HG02970 (cell line): ENCODE measurements around the gene RCOR1.
"Not testable (repeated sequence)": the region's sequence is repeated elsewhere in the genome, so short reads cannot be mapped to it uniquely, and the experiment has no call there.

Source experiments
- ATAC-seq: cut with Tn5 transposase; IDR thresholded peaks from one replicate; pipeline ENCODE4 v1.9.1; 2021; ENCODE audit warnings: mild to moderate bottlenecking, moderate library complexity, moderate number of reproducible peaks; ENCODE audit not compliant: unreplicated experiment, low FRiP score

Gene RCOR1

DNA sequence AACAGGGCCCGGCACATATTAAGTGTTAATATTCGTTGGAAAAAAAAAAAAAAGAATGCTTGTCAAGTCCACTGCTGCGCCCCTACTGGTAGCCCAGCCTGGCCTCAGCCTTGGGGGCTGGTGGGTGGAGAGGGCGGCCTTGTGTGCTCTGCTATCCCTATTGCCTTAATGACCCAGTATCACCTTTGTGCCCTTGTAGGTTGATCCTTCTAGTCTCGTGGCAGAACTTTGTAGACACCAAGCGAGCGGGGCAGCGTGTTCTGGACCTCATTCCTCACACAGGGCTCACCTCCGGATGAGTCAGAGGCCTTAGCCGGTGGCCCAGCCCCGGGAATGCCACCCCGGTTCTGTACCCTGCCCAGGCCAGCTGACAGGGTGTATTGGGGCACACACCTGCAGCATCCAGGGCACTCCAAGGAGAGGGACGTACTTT lies 1.8 kb upstream of the RCOR1 start:
- ATAC-seq, result no peak

DNA sequence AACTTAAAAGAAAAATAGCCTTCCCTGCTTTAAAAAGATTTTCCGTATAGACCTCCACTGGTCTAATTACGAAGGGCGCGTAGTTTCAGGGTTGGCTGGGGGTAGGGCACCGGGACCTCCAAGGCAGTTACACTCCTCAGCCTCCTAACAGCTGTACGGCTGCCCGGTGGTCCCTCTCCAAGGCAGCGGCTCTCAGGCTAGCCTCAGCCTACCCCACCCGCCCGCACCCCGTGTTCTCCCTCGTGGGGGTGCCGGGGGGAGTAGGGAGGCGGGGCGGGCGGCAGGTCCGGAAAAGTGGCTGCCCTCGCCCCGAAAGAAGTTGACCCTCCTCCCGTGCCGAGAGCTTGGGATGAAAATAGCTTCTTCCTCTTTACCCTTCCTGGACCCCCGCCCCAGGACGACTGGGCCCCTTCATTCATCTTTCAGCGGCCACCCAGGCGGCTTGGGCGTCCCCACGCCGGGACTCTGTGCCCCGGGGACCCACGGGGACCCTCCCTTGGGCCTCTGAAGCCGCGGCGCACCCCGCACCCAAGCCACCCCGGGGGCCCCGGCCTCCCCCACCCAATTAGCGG lies 991 bp upstream of the RCOR1 start:
- no peak for ATAC-seq

DNA sequence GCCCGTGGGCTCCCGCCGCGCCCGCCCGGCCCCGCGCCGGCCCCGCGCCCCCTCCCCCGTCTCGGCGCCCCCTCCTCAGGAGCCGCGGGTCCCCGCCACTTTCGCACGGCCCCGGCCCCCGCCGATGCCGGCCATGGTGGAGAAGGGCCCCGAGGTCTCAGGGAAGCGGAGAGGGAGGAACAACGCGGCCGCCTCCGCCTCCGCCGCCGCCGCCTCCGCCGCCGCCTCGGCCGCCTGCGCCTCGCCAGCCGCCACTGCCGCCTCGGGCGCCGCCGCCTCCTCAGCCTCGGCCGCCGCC lies 263 bp downstream of the RCOR1 start:
- ATAC-seq, result peak; percentile 1

DNA sequence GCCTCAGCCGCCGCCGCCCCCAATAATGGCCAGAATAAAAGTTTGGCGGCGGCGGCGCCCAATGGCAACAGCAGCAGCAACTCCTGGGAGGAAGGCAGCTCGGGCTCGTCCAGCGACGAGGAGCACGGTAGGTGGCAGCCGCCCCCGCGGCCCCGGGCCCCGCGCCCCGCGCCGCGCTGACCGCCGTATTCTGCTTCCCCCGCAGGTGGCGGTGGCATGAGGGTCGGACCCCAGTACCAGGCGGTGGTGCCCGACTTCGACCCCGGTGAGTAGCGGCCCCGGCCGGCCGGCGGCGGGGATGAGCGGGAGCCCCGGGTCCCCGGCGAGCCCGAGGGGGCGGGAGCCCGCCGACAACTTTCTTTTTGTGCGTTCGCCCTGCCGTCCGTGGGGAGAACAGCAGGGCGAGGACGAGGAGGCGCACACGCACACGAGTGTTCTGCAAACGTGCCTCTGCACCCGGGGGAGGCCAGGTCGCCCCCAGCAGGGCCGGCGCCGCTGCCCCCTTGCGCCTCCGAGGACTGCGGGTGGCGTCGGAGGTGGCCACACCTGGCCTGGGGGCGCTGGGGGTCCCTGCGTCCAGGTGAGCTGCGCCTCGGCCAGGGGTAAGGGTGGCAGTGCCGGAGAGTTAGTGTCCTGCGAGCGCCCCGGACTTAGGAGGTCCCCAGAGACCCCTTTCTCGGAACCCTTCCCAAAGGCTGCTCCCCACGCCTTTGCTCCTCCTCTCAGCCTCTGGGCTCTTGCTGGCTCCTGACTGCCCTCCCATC lies 794 bp downstream of the RCOR1 start:
- ATAC-seq, result peak; percentile 11

DNA sequence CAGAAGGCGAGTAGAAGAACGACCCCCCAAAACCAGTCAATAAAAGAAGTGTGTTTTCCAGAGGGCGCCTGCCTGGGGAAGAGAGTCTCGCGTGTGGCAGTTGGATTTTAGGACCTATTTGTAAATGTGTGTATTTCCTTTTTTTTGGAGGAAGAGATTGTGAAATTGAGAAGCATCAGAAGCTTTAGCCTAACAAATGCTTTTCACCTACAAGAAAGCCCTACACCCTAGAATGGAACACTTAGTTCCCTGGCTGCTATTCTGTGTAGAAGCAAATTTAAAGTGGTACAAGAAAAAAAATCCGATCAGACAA lies 1.3 kb downstream of the RCOR1 start:
- ATAC-seq, result no peak

DNA sequence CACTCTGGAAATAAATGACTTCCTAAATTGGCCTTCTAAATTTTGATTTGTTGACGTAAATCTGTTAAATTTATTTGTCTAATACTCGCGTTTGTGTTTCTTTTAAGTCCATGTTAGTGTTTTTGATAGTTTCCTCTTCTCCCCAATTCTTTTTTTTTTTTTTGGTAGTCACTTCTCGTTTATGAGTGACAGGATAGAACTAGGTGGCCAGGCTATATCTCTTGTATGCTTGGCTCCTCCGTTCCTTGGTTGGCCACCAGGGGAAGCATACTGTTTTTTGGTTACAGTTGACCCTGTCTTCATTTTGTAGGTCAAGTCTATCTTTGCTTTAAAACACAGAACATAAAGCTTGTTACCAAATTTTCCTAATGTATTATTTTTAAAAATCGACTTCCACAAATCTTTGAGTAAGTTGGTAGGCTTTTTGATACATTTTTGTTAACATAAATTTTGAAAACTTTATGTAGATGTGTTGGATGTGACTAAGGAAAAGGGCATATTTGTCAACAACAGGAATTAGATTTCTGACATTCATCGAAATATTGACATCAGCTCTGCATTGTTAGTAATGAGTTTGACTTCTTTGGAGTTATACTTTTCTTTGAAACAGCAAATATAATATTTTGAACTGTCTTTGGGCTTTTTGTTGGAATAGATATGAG lies 2.2 kb downstream of the RCOR1 start:
- no peak for ATAC-seq

DNA sequence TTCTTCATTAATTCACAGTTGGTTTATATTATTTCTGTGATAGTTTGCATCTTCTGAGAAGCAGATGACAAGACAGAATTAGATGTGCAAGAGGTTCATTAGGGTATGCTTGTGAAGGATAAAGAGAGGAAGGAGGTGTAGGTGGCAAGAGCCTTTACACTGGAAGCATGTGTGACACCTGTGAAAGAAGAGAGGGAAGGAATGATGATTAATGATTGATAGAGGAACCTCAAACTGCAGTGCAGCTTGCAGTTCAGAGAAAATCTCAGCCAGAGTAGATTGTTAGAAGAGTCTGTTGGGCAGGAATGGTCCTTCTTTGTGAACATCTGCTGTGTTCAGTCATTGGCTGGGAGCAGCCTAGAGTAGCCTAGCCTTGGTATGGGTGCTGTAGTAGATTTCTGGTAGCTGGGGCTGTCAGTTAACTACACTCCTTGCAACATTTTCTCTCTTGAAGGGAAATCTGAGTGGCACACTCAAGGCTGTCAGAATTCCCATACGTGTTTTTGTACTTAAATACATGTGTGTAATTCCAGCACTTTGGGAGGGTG lies 9.0 kb downstream of the RCOR1 start:
- no peak for ATAC-seq

DNA sequence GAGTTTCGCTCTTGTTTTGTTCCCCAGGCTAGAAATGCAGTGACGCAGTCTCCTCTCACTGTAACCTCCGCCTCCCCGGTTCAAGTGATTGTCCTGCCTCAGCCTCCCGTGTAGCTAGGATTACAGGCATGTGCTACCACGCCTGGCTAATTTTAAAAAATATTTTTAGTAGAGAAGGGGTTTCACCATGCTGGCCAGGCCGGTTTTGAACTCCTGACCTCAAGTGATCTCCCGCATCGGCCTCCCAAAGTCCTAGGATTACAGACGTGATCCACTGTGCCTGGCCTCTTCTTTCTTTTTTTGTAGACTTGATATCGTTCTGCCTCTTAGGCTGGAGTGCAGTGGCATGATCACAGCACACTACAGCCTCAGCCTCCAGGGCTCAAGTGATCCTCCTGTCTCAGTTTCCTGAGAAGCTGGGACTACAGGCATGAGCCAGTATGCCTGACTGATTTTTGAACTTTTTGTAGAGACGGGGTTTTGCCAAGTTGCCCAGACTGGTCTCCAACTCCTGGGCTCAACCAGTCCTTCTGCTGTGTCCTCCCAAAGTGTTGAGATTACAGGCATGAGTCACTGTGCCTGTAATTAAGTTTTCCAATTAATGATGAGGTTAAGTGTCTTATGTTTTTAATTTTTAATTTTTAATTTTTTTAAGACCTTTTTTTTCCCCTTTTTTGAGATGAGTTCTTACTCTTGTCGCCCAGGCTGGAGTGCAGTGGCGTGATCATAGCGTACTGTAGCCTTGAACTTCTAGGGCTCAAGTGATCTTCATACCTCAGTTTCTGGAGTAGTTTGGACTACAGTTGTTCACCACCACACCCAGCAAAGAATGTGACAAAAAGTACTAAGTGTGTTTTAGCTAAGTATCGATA lies 10.2 kb downstream of the RCOR1 start:
- no peak for ATAC-seq

DNA sequence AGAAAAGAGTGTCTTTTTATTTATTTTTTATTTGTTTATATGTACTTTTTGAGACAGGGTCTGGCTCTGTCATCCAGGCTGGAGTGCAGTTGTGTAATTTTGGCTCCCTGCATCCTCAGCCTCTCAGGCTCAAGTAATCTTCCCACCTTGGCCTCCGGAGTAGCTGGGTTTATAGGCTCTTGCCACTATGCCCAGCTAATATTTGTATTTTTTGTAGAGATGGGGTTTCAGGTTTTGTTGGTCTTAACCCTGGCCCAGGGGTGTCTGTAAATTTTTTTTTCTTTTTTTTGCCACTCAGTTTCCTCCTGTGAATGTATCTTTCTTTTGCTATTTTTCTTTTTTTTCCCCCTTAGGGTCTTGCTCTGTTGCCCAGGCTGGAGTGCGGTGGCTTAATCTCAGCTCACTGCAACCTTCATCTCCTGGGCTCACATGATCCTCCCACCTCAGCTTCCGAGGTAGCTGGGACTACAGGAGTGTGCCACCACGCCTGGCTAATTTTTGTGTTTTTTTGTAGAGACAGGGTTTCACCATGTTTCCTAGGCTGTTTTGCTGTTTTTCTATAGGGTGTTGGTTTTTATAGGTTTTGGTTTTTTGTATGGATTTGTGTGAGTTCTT lies 11.0 kb downstream of the RCOR1 start:
- ATAC-seq, result no peak

DNA sequence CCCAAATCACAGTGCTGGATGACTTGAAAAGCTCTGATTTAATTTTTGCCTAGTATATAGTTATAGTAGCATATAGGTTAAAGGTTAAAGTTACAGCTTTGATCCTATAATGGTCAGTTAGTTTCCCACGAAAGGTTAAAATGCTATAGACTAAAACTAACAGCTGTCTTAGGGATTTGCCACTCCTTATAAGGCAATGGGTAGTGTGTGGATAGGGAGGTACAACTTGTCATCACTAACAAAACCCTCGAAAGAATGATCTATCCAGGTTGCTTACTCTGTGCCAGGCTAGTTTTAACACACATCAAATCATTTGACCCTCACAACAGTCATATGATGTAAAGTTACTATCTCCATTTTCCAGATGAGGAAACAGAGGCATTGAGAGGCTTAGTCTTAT lies 11.7 kb downstream of the RCOR1 start:
- no peak for ATAC-seq

DNA sequence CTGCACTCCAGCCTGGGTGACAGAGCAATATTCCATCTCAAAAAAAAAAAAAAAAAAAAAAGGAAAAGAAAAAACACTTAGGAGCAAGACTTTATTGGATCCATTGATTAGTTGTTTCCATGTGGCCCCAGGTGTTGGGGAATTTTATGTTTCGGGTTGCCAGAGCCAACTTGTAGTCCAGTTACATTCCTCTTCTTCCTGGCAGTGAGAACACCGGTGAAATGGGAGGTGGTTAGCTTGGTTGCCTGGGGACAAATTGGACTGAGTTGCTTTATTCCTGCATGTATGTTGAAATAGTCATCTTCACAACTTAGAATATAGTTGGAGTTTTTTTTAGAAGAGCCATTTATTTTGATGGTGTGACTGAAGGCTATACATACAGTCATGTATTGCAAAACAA lies 12.6 kb downstream of the RCOR1 start:
- no peak for ATAC-seq

DNA sequence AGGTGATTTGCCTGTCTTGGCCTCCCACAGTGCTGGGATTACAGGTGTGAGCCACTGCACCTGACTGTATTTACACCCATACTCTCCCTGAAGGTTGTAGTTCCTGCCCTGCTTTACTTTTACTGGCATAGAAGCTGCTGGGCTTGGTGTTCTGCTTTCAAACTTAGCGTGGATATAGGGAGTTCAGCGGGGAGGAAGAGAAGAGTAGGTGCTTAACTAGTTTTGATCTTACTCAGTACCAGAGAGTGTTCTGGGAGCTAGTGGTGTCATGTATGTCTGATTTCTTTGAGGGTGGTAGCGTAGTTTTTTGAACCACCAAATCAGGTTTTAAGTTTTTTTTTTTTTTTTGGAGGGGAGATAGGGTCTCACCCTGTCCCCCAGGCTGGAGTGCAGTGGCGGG lies 13.8 kb downstream of the RCOR1 start:
- ATAC-seq, result no peak

DNA sequence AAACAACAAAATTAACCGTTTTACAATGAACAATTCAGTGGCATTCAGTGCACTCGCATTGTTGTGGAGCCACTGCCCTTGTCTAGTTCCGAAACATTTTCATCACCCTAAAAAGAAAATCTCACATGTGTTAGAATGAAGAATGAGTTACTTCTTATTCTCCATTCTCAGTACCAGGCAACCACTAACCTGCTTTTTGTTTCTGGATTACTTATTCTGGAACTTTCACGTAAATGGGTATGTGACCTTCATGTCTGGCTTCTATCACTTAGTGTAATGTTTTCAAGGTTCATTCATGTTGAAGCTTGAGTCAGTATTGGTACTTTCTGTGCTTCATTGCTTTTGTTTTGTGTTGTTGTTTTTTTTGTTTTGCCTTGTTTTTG lies 15.6 kb downstream of the RCOR1 start:
- no peak for ATAC-seq

DNA sequence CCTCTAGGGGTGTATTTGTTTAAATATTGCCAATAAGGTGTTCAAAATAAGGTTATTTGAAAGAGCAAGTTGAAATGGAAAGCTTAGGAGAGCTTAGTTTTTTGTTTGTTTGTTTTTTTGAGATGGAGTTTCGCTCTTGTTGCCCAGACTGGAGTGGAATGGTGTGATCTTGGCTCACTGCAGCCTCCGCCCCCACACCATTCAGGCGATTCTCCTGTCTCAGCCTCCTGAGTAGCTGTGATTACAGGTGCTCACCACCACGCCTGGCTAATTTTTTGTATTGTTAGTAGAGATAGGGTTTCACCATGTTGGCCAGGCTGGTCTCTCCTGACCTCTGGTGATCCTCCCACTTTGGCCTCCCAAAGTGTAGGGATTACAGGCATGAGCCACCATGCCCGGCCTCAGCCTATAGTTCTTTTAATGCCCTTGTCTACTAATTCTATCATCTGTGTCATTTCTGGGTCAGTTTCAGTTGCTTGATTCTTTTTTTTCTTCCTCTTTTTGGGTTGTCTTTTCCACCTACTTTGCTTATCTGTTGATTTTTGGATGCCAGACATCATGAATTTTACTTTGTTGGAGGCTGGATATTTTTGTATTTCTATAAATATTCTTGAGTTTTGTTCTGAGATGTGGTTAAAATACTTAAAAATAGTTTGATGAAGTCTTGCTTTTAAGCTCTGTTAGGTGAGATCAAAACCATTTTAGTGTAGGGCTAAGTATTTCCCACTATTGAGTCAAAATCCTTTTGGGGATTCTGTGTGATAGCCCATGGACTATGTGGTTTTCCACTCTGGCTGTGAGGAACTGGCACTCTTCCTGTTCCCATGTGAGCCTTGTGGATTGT lies 18.7 kb downstream of the RCOR1 start:
- ATAC-seq, result no peak

DNA sequence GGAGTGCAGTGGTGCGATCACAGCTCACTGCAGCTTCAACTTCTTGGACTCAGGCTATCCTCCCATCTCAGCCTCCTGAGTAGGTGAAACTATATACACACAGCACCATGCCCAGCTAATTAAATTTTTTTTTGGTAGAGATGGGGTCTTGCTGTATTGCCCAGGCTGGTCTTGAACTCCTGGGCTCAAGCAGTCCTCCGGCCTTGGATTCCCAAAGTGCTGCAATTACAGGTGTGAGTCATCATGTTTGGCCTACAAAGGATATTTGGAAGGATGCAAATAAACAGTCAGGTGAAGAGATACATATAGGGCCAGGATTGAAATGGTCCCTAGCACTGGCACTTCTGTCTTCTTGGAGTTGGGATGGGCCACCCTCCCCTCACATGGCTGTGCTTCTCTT lies 23.9 kb downstream of the RCOR1 start:
- no peak for ATAC-seq

DNA sequence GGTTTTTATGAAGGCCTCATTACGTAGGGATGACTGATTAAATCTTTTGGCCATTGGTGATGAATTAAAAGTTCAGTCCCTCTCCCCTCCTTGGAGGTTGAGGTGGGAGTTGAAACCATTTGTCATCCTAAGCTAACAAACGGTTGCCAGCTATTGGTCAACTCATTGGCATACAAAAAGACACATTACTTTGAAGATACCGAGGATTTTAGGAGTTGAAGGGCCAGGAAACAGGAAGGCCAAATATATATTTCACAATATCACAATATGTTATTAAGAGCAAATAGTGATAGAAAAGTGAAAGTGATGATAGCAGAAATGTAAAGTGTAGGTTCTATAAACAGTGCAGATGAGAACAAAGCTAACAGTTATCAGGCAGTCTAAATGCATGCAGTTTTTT lies 24.4 kb downstream of the RCOR1 start:
- ATAC-seq, result no peak

DNA sequence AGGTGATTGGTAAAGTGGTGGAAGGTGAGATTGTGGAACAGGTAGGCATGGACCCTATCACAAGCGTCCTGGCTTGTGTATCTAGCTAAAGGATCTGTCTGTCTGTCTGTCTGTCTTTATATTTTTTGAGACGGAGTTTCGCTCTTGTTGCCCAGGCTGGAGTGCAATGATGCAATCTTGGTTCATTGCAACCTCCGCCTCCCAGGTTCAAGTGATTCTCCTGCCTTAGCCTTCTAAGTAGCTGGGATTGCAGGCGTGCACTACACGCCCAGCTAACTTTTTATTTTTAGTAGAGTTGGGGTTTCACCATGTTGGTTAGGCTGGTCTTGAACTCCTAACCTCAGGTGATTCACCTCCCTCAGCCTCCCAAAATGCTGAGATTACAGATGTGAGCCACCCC lies 26.6 kb downstream of the RCOR1 start:
- not testable (repeated sequence) for ATAC-seq

DNA sequence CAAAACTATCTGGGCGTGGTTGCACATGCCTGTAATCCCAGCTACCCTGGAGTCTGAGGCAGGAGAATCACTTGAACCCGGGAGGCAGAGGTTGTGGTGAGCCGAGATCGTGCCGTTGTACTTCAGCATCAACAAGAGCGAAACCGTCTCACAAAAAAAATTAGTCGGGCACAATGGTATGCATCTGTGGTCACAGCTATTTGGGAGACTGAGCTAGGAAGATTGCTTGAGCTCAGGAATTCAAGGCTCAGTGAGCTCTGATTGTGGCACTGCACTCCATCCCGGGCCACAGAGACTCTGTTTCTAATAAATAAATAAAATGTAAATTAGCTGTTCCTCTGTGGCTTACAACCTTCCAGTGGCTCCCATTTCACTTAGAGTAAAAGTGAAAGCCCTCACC lies 28.0 kb downstream of the RCOR1 start:
- no peak for ATAC-seq

DNA sequence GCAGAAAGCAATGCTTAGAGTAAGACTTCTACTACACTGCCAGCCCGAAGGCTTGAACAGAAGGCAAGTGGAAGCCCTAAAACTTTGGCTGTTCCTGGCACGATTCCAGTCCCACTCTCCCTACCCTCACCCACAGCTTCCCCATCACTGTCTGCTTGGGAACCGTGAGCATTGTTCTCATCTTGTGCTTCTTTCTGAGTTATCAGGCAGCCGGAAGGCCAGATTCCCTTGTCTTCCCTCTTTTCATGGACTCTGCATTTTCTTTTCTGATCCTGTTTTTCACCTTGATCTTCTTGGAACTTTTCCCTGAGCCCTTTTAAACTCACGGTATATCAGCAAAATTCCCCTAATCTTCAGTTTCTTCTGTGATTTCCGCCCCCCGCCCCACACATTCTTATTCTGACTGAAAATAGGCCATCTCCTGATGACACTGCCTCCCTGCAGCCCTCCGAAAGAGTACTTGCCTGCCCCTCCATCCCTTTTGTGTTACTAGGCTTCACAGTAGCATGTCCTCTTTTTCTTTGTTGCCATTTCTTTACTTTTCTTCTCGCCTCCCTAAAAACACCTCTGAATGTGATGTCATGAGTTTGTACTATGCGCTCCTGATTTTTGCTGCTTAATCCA lies 29.9 kb downstream of the RCOR1 start:
- no peak for ATAC-seq
